GM18873 (cell line): Measurements from ENCODE around the gene DOC2B.
"Not testable (repeated sequence)": the region's sequence is repeated elsewhere in the genome, so short reads cannot be mapped to it uniquely, and the experiment has no call there.

Source experiments
- ATAC-seq: cut with Tn5 transposase; IDR thresholded peaks from one replicate; pipeline ENCODE4 v1.9.1; 2021; ENCODE audit warnings: mild to moderate bottlenecking, moderate library complexity, moderate number of reproducible peaks; ENCODE audit not compliant: unreplicated experiment, low FRiP score

Gene DOC2B

DNA sequence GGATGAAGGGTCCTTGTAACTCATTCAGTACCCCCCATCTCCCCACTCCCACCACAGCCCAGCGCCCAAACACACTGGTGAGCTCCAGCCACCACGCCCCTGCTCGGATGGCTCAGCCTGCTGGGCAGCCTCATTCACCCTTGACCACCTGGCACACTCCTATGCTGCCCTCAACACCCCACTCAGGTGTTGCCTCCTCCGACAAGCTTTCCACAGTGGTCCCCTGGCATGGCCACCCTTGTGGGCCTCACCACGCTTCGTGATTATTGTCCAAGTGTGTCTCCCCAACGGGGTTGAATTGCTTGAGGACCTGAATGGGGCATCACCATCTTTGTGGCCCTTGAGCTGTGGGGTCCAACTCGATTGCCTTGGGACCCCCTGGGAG, 12.0 kb upstream of the DOC2B start:
- no peak for ATAC-seq

DNA sequence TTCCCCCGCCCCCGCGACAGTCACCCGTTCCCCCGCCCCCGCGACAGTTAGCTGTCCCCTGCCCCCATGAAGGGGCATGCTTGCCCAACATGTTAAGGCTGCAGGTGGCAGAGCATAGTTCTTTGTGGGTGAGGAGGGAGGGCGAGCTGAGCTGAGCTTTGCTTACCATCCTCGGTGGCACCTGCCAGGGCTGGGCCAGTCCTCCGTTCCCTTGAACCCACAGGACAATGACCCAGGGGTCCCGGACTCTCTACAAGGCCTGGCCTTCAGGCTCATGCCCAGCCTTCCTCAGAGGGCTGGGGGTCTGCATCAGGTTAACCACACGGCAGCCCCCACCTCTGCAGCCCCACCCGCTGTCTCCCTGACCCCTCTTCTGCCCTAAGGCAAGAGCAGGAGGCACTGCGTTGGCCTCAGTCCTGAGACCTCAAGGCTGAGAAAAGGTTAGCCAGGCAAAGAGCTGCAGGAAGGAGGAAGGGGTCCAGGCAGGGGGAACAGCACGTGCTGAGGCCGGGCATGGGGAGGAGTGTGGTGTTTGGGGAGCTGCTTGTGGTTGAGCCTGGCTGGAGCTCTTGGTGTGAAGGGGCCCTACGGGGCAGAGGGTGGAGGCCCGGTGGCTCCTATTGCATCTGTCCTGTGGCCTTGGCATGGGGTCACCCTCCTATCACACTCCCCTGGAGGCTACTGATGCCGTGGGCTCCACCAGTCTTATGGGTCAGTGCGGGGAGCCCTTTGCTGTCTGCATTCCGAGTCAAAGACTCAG, 11.4 kb upstream of the DOC2B start:
- ATAC-seq, result no peak

DNA sequence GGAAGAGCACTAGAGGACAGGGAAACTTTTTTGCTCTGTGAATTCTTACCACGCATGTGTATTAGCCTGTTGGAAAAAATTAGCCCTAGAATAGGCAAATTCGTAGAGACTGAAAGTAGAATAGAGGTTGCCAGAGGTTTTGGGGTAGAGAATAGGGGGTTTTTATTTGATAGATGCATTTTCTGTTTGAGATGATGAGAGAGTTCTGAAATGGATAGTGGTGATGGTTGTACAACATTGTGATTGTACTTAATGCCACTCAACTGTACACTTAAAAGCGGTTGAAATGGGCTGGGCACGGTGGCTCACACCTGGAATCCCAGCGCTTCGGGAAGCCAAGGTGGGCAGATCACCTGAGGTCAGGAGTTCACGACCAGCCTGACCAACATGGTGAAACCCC, 8.0 kb upstream of the DOC2B start:
- ATAC-seq, result no peak

DNA sequence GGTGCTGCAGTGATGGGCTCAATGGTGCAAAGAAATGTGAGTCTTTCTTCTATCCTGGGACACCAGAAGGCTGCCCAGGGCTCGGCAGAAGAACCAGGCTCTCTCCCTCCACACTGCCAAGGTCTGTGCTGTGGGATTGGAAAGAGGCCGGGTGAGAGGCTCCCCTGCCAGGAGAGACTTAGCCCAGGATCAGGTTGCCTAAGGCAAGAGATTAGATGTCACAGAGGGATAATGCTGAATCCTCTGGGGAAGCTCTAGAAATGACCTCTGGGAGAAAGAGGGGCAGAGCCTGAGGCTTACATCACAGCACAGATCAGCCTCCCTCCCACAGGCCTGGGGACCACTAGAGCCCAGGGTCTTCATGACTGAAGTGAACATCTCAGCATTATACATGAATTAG, 5.7 kb upstream of the DOC2B start:
- no peak for ATAC-seq

DNA sequence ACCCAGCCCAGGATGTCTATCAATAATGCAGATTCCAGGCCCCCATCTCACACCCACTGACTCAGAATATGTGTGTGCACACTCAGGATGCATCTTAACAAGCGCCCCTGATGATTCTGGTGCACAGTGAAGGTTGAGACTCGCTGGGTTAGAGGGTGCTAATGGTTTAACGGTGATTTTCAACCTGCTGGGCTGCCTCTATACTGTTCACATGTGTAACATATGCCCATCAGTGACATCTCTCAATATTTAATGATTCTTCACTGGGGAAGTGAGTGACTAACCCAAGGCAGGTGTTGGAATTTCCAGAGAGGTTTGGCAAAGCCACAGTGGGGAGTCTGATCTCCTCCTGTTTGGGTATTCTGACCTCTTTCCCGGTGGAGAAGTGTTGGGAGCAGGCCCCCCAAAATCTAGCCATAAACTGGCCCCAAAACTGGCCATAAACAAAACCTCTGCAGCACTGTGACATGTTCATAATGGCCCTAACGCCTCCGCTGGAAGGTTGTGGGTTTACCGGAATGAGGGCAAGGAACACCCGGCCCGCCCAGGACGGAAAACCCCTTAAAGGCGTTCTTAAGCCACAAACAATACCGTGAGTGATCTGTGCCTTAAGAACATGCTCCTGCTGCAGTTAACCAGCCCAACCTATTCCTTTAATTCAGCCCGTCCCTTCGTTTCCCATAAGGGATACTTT, 4.1 kb upstream of the DOC2B start:
- ATAC-seq, result no peak

DNA sequence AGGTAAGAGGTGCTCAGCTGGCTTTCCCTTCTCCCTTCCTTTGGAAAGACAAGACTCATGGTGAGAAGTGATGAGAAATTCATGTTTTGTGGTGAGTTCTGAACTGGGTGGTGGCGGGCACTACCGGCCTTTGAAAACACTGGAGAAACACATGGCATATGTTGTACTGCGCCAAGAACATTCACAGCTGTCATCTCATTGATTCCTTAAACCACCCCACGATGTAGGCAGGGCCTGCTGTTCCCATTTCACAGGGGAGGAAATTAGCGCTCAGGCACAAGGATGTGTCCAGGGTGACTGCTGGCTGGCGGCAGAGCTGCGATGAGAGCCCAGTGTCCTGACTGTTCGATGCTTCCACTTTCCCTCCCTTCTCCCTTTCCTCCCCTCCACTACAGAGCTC, 1.6 kb upstream of the DOC2B start:
- ATAC-seq, result no peak

DNA sequence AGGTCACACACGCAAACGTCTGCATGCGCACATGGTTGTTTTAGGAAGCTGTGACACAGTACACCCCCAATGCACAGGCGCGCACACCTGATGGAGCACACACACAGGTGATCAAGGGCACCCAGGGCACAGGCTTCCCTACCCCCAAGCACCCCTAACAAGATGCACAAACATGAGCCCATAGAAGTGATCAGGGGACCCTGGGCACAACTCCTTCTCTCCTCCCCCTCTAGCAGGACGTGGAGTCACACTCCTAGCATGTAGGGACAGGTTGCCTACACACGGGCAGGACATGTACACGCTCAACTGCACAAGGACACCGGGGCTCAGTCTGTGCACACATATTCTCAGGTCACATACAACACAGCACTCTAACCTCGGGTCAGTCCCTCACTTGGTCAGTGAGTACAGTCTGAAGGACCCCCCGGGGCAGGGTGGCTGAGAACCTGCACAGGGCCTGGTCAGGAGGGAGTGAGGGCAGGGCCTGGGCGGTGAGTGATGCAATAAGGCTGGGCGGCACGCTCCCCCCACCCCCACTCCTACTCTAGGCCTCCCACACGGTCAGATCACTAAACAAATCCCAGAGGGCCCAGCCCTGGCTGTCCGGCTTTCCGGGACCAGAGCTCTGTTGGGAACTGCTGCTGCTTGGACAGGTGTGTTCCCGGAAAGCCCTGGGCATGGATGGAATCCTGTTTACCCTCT, 751 bp upstream of the DOC2B start:
- no peak for ATAC-seq

DNA sequence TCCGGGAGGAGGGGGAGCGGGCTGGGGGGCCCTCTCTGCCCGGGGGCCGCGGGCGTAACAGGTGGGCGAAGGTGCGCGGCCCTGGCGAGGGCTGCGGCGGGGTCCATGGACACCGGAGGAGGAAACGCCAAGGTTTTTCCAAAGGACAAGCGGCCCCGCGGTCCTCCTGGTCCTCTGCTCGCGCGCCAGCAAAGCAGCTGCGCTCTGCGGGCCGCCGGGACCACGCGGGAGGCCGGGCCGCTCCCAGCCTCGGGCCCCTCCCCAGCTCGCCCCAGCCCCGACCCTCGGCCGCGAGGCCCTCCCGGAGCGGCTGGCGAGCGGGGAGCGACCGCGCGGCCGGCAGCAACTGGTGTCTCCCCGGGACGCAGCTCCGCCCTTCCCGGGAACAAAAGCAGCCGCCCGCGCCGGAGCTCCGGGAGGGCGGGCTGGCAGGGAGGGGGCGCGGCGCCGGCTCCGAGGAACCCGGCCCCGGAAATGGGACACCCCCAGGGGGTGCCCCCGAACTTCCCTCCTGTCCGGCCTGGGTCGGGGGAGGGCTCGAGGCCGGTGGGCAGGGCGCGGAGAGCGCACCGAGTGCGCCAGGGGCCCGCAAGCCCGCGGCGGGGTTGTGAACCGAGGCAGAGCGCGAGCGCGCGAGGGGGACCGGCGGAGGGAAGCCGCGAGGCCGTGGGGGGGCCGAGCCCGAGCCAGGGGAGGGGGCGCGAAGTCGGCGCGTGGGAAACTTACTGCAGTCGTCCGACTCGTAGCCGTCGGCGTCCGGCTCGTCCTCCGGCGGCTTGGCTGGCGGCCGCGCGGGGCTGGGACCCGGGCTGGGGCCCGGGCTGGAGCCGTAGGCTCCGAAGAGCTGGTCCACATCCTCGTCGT, 837 bp downstream of the DOC2B start:
- ATAC-seq, result no peak

DNA sequence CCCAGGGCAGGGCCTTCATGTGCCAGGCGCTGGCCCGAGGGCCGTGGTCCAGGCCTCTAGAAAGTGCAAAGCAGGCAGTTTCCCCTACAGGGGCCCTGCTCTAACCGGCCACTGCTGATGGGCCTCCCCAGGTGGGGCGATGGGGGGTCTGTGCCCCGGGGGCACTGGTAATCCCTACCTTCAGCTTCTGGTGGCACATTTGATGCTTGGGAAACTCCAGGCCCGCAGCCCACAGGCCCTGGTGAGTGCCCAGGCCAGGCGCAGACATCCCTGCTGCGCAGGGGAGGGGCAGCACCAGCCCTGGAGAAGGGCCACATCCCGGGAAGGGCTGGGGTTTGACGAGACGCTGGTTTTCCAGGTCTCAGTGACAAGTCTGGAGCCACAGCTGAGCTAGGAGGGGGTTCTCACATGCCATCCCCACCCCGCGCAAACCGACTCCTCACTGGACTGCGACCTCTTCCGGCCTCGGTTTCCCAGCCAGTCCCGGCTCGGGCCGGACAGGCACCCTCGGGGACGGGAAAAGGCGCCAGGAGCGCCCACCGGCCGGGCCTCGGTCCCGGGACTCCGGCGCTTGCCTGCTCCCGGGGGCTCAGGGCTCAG, 1.6 kb downstream of the DOC2B start:
- no peak for ATAC-seq

DNA sequence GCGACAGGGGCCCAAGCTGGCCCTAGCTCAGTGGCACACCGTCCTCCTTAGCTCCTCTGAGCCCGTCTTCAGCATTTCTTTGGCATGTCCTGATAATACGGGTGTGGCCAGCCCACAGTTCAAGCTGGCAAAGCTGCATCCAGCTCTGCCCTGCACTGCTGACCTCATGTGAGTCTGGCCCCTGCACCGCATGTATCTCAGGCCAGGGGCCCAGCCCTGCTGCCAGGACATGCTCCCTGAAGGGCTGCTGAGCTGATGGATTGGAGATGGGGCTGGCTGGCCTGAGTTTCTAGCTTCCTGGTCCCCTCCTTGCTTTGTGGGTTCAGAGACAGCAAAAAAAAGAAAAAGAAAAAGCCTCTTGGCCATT, 2.4 kb downstream of the DOC2B start:
- no peak for ATAC-seq

DNA sequence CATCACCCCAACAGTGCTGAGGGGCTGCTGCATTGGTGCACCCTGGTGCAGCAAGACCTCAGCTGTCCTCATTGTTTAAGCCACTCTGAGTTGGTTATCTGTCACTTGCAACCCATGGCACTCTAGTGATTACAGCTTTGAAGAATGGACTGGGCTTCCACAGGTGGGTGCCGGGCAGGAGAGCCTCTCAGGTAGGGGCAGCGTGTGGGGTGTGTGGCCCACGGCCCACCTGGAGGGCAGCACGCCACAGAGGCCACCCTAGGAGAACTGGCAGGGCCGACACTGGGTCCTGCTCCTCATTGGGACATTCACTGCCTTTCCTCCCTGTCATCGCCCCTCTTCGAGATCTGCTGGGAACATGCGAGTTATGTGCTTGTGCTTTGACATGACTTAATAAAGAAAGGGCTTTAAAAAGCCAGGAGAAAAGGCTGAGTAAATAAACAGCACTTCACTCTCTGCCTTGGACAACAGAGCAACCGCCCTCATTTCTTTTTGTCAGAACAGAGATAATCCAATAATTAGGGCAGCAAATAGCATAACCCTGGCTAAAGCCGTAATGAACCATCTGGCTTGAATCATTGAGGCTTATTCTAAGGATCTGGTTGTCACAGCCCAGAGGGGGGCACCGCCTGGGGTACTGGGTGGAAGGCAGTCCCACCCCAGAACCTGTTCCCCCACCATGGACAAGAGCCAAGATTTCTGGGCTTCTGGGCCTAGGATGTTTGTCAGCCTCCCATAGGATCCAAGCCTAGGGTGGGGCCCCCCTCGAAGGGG, 3.0 kb downstream of the DOC2B start:
- no peak for ATAC-seq

DNA sequence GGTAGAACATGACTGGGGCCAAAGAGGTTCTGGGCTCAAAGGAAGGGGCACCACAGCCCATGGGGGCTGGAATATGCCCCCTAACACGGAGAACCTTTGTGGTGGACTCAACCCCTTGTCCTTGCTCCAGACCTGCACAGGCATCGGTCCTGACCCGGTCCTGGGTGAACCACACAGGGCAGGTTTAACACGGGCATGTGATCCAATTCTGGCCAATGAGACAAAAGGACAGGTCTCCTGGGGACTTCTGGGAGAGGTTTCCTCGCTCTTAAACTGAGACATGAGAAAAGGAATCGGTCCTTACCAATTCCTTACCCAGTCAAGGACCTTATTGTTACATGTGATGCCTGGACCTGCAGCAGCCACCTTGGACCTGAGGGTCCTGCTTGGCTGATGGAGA, 3.7 kb downstream of the DOC2B start:
- no peak for ATAC-seq

DNA sequence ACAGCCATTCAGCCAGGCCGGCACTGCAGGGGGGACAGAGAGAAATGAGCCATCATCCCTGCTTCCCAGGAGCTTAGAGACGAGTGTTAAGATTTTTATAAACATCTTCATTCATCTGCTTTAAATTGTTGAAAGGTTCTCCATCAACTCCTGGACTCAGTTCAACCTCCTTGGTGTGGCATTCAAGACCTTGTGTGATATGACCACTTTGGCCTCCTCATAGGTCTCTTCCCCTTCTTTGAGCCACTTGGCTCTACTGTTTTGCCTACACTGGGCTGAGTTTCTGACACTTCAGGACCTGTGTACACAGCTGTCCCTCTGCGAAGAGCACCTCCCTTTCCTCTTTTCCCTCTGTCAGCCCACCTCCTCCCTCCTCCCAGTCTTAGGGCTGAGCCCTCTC, 4.3 kb downstream of the DOC2B start:
- no peak for ATAC-seq

DNA sequence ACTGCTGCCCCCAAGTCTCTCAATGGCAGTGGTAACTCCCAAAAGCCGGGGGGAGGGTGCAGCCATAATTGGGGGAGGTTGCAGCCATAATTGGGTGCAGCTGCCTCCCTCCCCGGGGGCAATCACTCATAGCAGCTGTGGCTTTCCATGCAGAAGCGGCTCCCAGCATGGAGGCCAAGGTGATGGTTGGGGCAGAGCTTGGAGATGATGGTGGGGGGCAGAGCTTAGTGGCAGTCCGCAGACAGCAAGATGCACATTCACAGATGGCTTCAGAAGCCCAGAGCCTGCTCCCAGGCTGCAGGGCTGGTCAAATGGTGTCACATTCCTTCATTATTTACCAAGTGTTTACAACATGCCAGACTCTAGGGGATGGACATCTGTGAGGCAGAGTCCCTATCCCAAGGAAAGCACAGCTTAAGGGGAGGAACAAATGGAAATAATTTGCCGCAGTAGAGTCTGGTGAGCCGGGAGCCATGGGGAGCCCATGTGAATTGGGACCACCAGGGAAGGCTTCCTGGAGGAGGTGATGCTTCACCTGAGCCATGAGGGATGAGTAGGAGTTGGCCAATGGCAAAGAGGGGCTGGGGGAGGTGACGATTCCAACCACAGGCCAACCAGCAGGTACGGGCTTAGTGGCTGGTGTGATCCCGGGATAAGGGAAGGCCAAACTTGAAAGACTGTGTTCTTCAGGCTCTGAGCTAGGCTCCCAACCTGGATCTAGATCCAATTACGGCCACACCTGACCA, 8.1 kb downstream of the DOC2B start:
- ATAC-seq, result no peak

DNA sequence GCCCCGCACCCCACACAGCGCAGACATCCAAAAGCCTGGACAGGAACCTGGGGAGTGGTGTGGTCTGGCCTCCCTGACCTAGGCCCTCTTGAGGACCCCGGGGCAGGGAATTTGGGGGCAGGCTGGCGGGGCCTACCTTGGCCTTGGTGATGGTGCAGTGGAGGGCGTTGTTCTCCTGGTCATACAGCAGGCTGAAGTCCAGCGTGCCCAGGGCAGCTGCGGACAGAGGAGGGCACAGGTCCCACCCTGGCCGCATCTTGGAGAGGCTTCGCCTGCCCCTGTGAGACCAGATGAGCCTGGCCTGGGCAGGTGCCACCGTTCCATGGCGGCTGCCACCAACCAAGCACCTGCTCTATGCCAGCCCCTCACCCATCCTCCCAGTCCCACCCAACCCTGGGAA, 9.0 kb downstream of the DOC2B start:
- ATAC-seq, result no peak

DNA sequence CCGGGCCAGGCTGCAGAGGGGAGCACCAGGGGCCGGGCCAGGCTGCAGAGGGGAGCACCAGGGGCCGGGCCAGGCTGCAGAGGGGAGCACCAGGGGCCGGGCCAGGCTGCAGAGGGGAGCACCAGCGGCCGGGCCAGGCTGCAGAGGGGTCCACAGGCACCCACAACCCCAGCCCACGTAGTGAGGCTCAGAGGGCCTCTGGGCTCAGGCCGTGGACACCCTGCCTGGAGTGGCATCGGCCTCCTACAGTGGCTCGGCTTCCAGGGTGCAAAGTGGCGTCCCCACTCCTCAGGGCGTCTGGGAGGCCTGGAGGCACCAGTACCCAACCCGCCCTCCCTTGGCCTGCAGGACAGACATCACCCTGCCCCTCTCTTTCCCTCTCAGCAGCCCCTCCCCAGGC, 9.6 kb downstream of the DOC2B start:
- ATAC-seq, result no peak

DNA sequence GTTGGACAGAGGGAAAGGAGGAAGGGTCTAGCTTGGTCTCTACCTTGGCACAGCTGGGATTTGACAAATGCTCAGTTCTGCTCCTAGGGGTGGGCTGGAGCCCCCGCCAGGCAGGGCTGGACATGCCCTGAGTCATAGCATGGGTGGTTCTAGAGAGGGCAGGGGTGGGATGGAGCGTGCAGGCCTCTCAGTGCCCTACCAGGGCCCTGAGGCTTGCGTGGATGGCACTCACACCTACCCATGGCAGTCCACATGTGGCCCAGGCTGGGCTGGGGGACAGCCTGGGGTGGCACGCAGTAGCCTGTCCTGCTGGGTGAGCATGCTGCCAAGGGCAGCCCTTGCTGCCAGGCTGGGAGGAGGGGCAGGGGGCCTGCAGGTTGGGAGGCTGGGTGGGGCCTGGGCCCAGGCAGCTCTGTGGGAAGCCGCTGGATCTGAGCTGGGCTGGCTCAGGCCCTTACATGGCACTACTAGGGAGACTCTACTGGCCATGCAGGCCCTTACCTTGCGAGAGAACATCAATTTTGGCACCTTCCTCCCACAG, 11.2 kb downstream of the DOC2B start:
- no peak for ATAC-seq

DNA sequence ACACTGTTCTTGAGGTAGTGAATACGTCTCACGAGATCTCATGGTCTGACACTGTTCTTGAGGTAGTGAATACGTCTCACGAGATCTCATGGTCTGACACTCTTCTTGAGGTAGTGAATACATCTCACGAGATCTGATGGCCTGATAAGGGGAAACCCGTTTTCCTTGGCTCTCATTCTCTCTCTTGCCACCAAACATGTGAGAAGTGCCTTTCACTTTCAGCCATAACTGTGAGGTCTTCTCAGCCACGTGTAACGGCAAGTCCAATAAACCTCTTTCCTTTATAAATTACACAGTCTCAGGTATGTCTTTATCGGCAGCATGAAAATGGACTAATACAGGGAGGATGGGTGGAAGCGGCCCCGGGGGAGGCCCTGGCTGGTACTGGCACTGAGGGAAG, 12.8 kb downstream of the DOC2B start:
- ATAC-seq, result not testable (repeated sequence)

DNA sequence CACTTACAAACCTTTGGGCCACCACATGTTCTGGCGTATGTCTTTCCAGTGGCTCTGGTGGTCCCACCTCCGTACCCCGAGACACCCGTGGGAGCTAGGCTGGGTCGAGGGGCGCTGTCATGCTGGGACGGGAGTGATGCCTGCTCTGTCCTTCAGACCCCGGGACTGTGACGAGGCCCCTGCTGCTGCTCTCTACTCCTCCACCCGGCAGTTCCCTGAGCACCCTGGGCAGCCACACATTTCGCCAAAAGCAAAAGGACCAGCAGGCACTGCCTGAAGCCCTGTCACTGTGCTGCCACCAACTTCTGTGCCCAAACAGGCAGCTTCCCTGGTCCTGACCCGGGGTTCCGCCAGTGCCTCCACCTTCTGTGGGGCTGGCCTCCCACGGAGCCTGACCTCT, 15.5 kb downstream of the DOC2B start:
- no peak for ATAC-seq
